ENCODE data around the gene EVI5.

The EVI5 gene

GRCh38 chr1:92461364-92462097 is 323.4 kb downstream of the EVI5 start:
- no peak for TF ChIP-seq CTCF (IDR thresholded peaks at IDR 0.05; ENCODE audit: insufficient read depth, low read length, missing control alignments)
- H3K4me3 ChIP-seq (ENCODE audit: low read depth, low read length), result no peak overlapping the region
- DNase-seq (ENCODE audit: low read depth, low spot score), result no peak
- POLR2A ChIA-PET, result no interaction called here
- CTCF ChIA-PET, result no interaction called here

GRCh38 chr1:92459871-92460320 is 325.0 kb downstream of the EVI5 start:
- CTCF ChIA-PET, result no interaction called here
- no peak for TF ChIP-seq CTCF (IDR thresholded peaks at IDR 0.05; ENCODE audit: insufficient read depth, low read length, missing control alignments)
- no peak overlapping the region for H3K4me3 ChIP-seq (ENCODE audit: low read depth, low read length)
- no peak for DNase-seq (ENCODE audit: low read depth, low spot score)
- POLR2A ChIA-PET, result no interaction called here
